SK-N-MC (cell line): Measurements from ENCODE around the gene SHLD1.
"Not testable (repeated sequence)": the region's sequence is repeated elsewhere in the genome, so short reads cannot be mapped to it uniquely, and the experiment has no call there.

Source experiments
- DNase-seq: peaks from one replicate; pipeline ENCODE4 v3.0.0-alpha.2; 2011; ENCODE audit warnings: low read depth, low spot score
- H3K27ac ChIP-seq: fragments of 200-600 bp; sonication (generic); 2 replicates; pipeline ENCODE4 v1.5.1; 2016; ENCODE audit warnings: mixed run types
- H3K36me3 ChIP-seq: fragments of 200-600 bp; sonication (generic); 2 replicates; pipeline ENCODE4 v1.6.1; 2017; ENCODE audit warnings: antibody characterized with exemption, low read length, mixed read lengths; ENCODE audit not compliant: insufficient read depth
- H3K4me3 ChIP-seq: fragments of 200-600 bp; sonication (generic); 2 replicates; pipeline ENCODE4 v1.5.1; 2016
- H3K9ac ChIP-seq: fragments of 200-600 bp; sonication (generic); 2 replicates; pipeline ENCODE4 v1.8.0; 2017; ENCODE audit warnings: mixed run types, mixed read lengths; ENCODE audit not compliant: insufficient read length
- H3K9me3 ChIP-seq: fragments of 200-600 bp; sonication (generic); 2 replicates; pipeline ENCODE4 v1.6.1; 2017; ENCODE audit warnings: low read depth, mild to moderate bottlenecking, antibody characterized with exemption, low read length, moderate library complexity, mixed read lengths
- EZH2 ChIP-seq: fragments of 200-600 bp; sonication (generic); IDR thresholded peaks from one replicate; pipeline ENCODE4 v1.6.1; 2017; ENCODE audit warnings: antibody characterized with exemption
- FOXP2 ChIP-seq: optimal IDR thresholded peaks from 2 replicates; pipeline ENCODE3; 2011; ENCODE audit warnings: mild to moderate bottlenecking, moderate library complexity; ENCODE audit not compliant: insufficient read depth; ENCODE audit errors: extremely low read length, control extremely low read depth
- POLR2AphosphoS5 ChIP-seq: IDR thresholded peaks from 2 replicates; pipeline ENCODE4 v1.6.1; 2012; ENCODE audit warnings: mild to moderate bottlenecking, low read depth, low read length, borderline replicate concordance

The SHLD1 gene

DNA sequence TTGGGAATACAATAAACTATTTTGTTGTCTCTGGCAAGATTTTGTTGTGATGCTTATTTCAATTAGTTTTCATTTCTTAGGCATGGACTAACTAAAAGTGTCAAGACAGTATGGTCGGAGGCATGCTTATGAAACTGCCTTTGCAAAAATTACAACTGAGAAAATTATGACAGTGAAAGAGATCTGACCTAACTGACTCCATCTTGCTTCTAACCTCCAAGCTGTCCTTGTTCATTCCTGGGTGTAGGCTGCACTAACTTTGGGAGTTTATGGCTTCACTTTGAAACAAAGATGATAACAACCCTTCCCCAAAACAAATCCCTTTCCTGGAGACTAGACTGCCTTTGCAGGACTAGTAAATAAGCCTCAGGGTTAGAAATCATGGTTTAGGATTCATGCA, 4.1 kb upstream of the SHLD1 start:
- no peak for DNase-seq
- no peaks in the 10 kb centered on the region for H3K9me3 ChIP-seq
- no peak overlapping the region for H3K27ac ChIP-seq
- TF ChIP-seq FOXP2 (no peak), POLR2AphosphoS5 (no peak), EZH2 (no peak)
- H3K9ac ChIP-seq = no peak overlapping the region
- no peaks in the 10 kb centered on the region for H3K36me3 ChIP-seq
- H3K4me3 ChIP-seq = no peak overlapping the region

- Histone ChIP-seq H3K9ac (no peak overlapping the region), H3K4me3 (no peak overlapping the region), H3K9me3 (no peaks in the 10 kb centered on the region), H3K36me3 (no peaks in the 10 kb centered on the region), H3K27ac (no peak overlapping the region)
- TF ChIP-seq FOXP2 (no peak), EZH2 (no peak), POLR2AphosphoS5 (no peak)
- no peak for DNase-seq
Measured at GRCh38 chr20:5748246-5748645, 2.0 kb upstream of the SHLD1 start.

GRCh38 chr20:5749512-5749951, 669 bp upstream of the SHLD1 start:
- not testable (repeated sequence) for H3K36me3 ChIP-seq, H3K4me3 ChIP-seq, H3K9ac ChIP-seq, H3K27ac ChIP-seq, H3K9me3 ChIP-seq, DNase-seq

DNA sequence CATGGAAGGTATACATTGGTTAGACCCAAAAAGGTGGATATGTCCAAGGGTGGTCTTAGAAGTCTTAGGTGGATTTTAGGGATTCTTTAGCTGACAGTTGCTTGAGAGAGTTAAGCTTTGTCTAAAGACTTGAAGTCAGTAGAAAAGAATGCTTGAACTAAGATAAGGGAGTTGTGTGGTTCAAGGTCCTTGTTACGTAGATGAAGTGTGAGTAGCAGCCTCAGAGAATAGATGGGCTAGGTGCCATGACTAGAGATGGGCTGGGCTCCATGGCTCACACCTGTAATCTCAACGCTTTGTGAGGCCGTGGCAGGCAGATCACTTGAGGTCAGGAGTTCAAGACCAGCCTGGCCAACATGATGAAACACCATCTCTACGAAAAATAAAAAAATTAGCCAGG, 1.7 kb downstream of the SHLD1 start:
- H3K4me3 ChIP-seq = no peak overlapping the region
- no peak overlapping the region for H3K27ac ChIP-seq
- H3K9me3 ChIP-seq = no peaks in the 10 kb centered on the region
- H3K36me3 ChIP-seq = no peaks in the 10 kb centered on the region
- no peak for DNase-seq
- no peak overlapping the region for H3K9ac ChIP-seq
- no peak for TF ChIP-seq POLR2AphosphoS5
- TF ChIP-seq EZH2 = no peak
- no peak for TF ChIP-seq FOXP2

- no peak for DNase-seq
- no peak overlapping the region for H3K27ac ChIP-seq
- H3K36me3 ChIP-seq = no peaks in the 10 kb centered on the region
- no peak overlapping the region for H3K9ac ChIP-seq
- no peaks in the 10 kb centered on the region for H3K9me3 ChIP-seq
- TF ChIP-seq EZH2 (no peak), FOXP2 (no peak), POLR2AphosphoS5 (no peak)
- H3K4me3 ChIP-seq = no peak overlapping the region
Measured at GRCh38 chr20:5753814-5754213, 3.6 kb downstream of the SHLD1 start.

- no peaks in the 10 kb centered on the region for H3K36me3 ChIP-seq
- H3K4me3 ChIP-seq = no peak overlapping the region
- no peak for TF ChIP-seq POLR2AphosphoS5
- no peak for TF ChIP-seq FOXP2
- TF ChIP-seq EZH2 = no peak
- DNase-seq = no peak
- no peak overlapping the region for H3K9ac ChIP-seq
- no peaks in the 10 kb centered on the region for H3K9me3 ChIP-seq
- H3K27ac ChIP-seq = no peak overlapping the region
Measured at GRCh38 chr20:5757949-5758348, 7.7 kb downstream of the SHLD1 start.

- H3K27ac ChIP-seq = no peak overlapping the region
- H3K9me3 ChIP-seq = no peaks in the 10 kb centered on the region
- no peak overlapping the region for H3K4me3 ChIP-seq
- DNase-seq = no peak
- H3K36me3 ChIP-seq = no peaks in the 10 kb centered on the region
- TF ChIP-seq FOXP2 (no peak), POLR2AphosphoS5 (no peak), EZH2 (no peak)
- no peak overlapping the region for H3K9ac ChIP-seq
Measured at GRCh38 chr20:5766085-5766764, 16.0 kb downstream of the SHLD1 start.

GRCh38 chr20:5767493-5768098, 17.4 kb downstream of the SHLD1 start:
- Histone ChIP-seq H3K36me3 (no peaks in the 10 kb centered on the region), H3K9me3 (no peaks in the 10 kb centered on the region), H3K4me3 (no peak overlapping the region), H3K9ac (no peak overlapping the region), H3K27ac (no peak overlapping the region)
- TF ChIP-seq FOXP2 (no peak), EZH2 (no peak), POLR2AphosphoS5 (no peak)
- no peak for DNase-seq
